ENCODE data around the gene CDC20.
"Not testable (repeated sequence)": the region's sequence is repeated elsewhere in the genome, so short reads cannot be mapped to it uniquely, and the experiment has no call there.

Gene CDC20

GRCh38 chr1:43388613-43389012 lies 29.8 kb downstream of the CDC20 start:
- peak overlapping the region; percentile 92 for H3K4me3 ChIP-seq (ENCODE audit: low read depth, low read length)
- TF ChIP-seq, protein P1, sequence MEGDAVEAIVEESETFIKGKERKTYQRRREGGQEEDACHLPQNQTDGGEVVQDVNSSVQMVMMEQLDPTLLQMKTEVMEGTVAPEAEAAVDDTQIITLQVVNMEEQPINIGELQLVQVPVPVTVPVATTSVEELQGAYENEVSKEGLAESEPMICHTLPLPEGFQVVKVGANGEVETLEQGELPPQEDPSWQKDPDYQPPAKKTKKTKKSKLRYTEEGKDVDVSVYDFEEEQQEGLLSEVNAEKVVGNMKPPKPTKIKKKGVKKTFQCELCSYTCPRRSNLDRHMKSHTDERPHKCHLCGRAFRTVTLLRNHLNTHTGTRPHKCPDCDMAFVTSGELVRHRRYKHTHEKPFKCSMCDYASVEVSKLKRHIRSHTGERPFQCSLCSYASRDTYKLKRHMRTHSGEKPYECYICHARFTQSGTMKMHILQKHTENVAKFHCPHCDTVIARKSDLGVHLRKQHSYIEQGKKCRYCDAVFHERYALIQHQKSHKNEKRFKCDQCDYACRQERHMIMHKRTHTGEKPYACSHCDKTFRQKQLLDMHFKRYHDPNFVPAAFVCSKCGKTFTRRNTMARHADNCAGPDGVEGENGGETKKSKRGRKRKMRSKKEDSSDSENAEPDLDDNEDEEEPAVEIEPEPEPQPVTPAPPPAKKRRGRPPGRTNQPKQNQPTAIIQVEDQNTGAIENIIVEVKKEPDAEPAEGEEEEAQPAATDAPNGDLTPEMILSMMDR (IDR thresholded peaks at IDR 0.05; ENCODE audit: control insufficient read depth, extremely low read depth, insufficient read depth) = no peak
- DNase-seq (ENCODE audit: low read depth) = no peak

DNA sequence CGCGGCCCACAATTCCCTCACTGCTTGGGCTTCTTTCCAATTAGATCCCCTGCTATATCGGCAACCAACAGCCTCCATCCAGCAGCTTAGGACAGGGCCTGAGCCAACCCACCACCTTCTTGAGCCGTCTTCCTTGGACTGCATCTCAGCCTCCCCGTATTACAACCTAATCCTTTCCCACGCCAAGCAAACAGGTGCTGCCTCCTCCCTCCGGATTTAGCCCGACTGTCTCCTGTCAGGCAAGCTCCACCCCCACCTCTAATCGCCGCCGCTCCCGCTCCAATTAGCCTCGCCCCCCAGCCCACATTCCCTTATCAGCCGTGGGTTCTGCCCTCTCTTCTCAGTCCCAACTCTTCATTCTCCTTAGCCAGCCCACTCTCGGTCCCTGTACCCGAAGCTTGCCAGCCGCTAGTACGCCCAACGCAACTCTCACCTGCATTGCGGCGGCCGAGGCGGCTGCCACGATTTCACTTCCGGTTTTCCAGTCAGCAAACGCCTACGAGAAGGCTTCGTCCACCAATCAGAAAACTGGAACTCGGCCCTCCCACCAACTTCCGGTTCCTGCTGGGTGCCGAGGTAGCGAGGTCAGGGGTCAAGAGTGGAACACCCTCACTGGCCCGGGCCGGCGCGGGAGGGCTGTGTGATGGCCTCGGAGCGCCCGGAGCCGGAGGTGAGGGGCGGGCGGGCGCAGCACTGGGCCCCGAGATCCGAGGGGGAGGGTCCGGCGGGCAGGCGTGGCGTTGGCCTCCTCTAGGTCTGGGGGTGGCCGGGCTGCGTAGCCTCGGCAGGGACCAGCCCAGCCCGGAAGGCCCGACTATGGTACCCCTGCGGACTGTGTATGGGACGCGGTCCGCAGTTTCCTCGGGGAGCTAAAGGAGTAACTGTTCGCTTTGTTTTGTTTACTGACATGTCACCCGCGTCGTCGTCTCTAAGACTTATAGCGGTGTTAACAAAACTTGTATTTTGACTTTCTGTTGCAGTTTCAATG lies 30.8 kb downstream of the CDC20 start, which contains the start of the genes MED8 and SZT2:
MED8 (minus strand) TSS at position 475 of the 988 bp plus-strand sequence; CDS start at position 439, 36 bp downstream.
SZT2 (plus strand) TSS at position 574 of the 988 bp plus-strand sequence; CDS start at position 644, 70 bp downstream.
- peak within 1 kb of the TSS; percentile 92 for H3K4me3 ChIP-seq (ENCODE audit: low read depth, low read length)
- peak; percentile 89 for DNase-seq (ENCODE audit: low read depth)
- TF ChIP-seq, protein P1 (IDR thresholded peaks at IDR 0.05; ENCODE audit: control insufficient read depth, extremely low read depth, insufficient read depth) = no peak

- DNase-seq (ENCODE audit: low read depth) = no peak
- H3K4me3 ChIP-seq (ENCODE audit: low read depth, low read length) = no peak overlapping the region
- TF ChIP-seq, protein P1 (IDR thresholded peaks at IDR 0.05; ENCODE audit: control insufficient read depth, extremely low read depth, insufficient read depth) = no peak
Measured at GRCh38 chr1:43392702-43393101, 33.9 kb downstream of the CDC20 start.

DNA sequence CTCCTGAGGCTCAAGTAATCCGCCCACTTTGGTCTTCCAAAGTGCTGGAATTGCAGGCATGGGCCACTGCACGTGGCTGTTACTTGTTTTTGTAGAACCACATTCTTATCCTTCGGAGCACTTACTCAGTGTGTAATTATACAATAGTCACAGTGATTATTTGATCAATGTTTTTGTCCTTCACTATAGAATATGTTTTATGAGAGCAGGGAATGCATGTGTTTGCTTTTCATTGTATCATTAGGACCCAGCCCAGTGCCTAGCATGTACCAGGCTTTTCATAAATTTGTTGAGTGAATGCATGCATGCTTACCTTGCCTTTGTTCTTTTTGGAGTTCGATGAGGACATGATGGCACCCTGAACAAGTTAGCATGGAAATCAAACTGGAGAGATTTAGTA lies 36.7 kb downstream of the CDC20 start:
- peak; percentile 60 for DNase-seq (ENCODE audit: low read depth)
- TF ChIP-seq, protein P1 (IDR thresholded peaks at IDR 0.05; ENCODE audit: control insufficient read depth, extremely low read depth, insufficient read depth) = no peak

GRCh38 chr1:43396059-43396458 lies 37.3 kb downstream of the CDC20 start:
- DNase-seq (ENCODE audit: low read depth) = peak; percentile 98
- no peak overlapping the region for H3K4me3 ChIP-seq (ENCODE audit: low read depth, low read length)
- TF ChIP-seq, protein P1 (IDR thresholded peaks at IDR 0.05; ENCODE audit: control insufficient read depth, extremely low read depth, insufficient read depth) = no peak

More for the DNA sequence above, 36.7 kb downstream of the CDC20 start:
- no peak overlapping the region for H3K4me3 ChIP-seq (ENCODE audit: low read depth, low read length)

GRCh38 chr1:43398227-43398626 lies 39.4 kb downstream of the CDC20 start:
- TF ChIP-seq, protein P1 (IDR thresholded peaks at IDR 0.05; ENCODE audit: control insufficient read depth, extremely low read depth, insufficient read depth) = no peak
- H3K4me3 ChIP-seq (ENCODE audit: low read depth, low read length) = no peak overlapping the region
- DNase-seq (ENCODE audit: low read depth) = no peak

GRCh38 chr1:43400441-43400840 lies 41.7 kb downstream of the CDC20 start:
- DNase-seq (ENCODE audit: low read depth); H3K4me3 ChIP-seq (ENCODE audit: low read depth, low read length): not testable (repeated sequence)
